GM23338 (cell line): ENCODE data around the gene CMKLR1. TPM values are rescaled to one million over a fixed set of nuclear protein-coding genes. Genes with fewer than 3 reads are reported as not detected.

Source experiments
- ATAC-seq: fragments of 200-7000 bp; cut with Tn5 transposase; 3 replicates; pipeline ENCODE4 v1.9.1; 2020
- DNase-seq: peaks from one replicate; pipeline ENCODE4 v3.0.0-alpha.2; 2015; ENCODE audit warnings: low spot score
- H2AFZ ChIP-seq: fragments of 200-600 bp; sonication (generic); 2 replicates; pipeline ENCODE4 v1.8.0; 2016; ENCODE audit warnings: antibody characterized with exemption, mild to moderate bottlenecking, moderate library complexity
- H3F3A ChIP-seq: fragments of 200-600 bp; sonication (generic); replicated peaks from 2 replicates; pipeline ENCODE4 v1.8.0; 2017; ENCODE audit warnings: antibody characterized with exemption, mixed run types, low read depth
- H3K27ac ChIP-seq: fragments of 200-600 bp; sonication (generic); 2 replicates; pipeline ENCODE4 v1.6.1; 2016; ENCODE audit warnings: low read depth
- H3K27me3 ChIP-seq: fragments of 200-600 bp; sonication (generic); 2 replicates; pipeline ENCODE4 v1.8.0; 2016; ENCODE audit warnings: mild to moderate bottlenecking, mixed run types, moderate library complexity; ENCODE audit not compliant: insufficient read depth
- H3K36me3 ChIP-seq: fragments of 200-600 bp; sonication (generic); 2 replicates; pipeline ENCODE4 v1.8.0; 2016; ENCODE audit warnings: mild to moderate bottlenecking; ENCODE audit not compliant: insufficient read depth
- H3K4me1 ChIP-seq: fragments of 200-600 bp; sonication (generic); 2 replicates; pipeline ENCODE4 v1.8.0; 2016; ENCODE audit warnings: mild to moderate bottlenecking, moderate library complexity; ENCODE audit not compliant: insufficient read depth
- H3K4me2 ChIP-seq: fragments of 200-600 bp; sonication (generic); 2 replicates; pipeline ENCODE4 v1.7.1; 2017; ENCODE audit warnings: mixed run types
- H3K4me3 ChIP-seq: fragments of 200-600 bp; sonication (generic); 2 replicates; pipeline ENCODE4 v1.6.1; 2016; ENCODE audit warnings: mixed run types
- H3K79me2 ChIP-seq: fragments of 200-600 bp; sonication (generic); replicated peaks from 2 replicates; pipeline ENCODE4 v1.8.0; 2017; ENCODE audit warnings: mild to moderate bottlenecking; ENCODE audit not compliant: insufficient read depth
- H3K9me2 ChIP-seq: fragments of 200-600 bp; sonication (generic); 2 replicates; pipeline ENCODE4 v1.8.0; 2017; ENCODE audit not compliant: insufficient read depth
- H4K20me1 ChIP-seq: fragments of 200-600 bp; sonication (generic); replicated peaks from 2 replicates; pipeline ENCODE4 v1.8.0; 2017; ENCODE audit warnings: mild to moderate bottlenecking; ENCODE audit not compliant: insufficient read depth
- H3K27ac Mint-ChIP-seq: 2 replicates; pipeline ENCODE4 v1.8.0; 2020; ENCODE audit warnings: inconsistent platforms, mild to moderate bottlenecking, moderate library complexity, mixed read lengths
- H3K27me3 Mint-ChIP-seq: 3 replicates; pipeline ENCODE4 v1.8.0; 2022; ENCODE audit warnings: low read depth, mild to moderate bottlenecking, moderate library complexity, mixed read lengths, inconsistent platforms; ENCODE audit not compliant: insufficient read depth, poor library complexity
- H3K36me3 Mint-ChIP-seq: 3 replicates; pipeline ENCODE4 v1.8.0; 2021; ENCODE audit warnings: low read depth, mild to moderate bottlenecking, inconsistent platforms, moderate library complexity, mixed read lengths
- H3K4me1 Mint-ChIP-seq: 3 replicates; pipeline ENCODE4 v1.8.0; 2020; ENCODE audit warnings: mild to moderate bottlenecking, inconsistent platforms, mixed read lengths
- H3K4me3 Mint-ChIP-seq: 3 replicates; pipeline ENCODE4 v1.8.0; 2021; ENCODE audit warnings: moderate library complexity, mild to moderate bottlenecking, inconsistent platforms, mixed read lengths
- H3K9me3 Mint-ChIP-seq: 3 replicates; pipeline ENCODE4 v1.8.0; 2020; ENCODE audit warnings: moderate library complexity, mild to moderate bottlenecking, inconsistent platforms, mixed read lengths
- CREB1 ChIP-seq: fragments of 250-450 bp; sonication (Bioruptor Pico); IDR thresholded peaks from 2 replicates; pipeline ENCODE4 v1.5.0; 2020; ENCODE audit warnings: low read depth, mild to moderate bottlenecking, moderate library complexity
- EZH2 ChIP-seq: fragments of 200-600 bp; sonication (generic); IDR thresholded peaks from one replicate; pipeline ENCODE4 v1.8.0; 2017; ENCODE audit warnings: antibody characterized with exemption, mild to moderate bottlenecking, low read depth; ENCODE audit not compliant: unreplicated experiment
- EZH2phosphoT487 ChIP-seq: fragments of 200-600 bp; sonication (generic); IDR thresholded peaks from one replicate; pipeline ENCODE4 v1.8.1; 2018; ENCODE audit warnings: antibody characterized with exemption; ENCODE audit not compliant: unreplicated experiment
- JUNB ChIP-seq: IDR thresholded peaks from one replicate; pipeline ENCODE4 v1.6.1; 2016; ENCODE audit warnings: antibody characterized with exemption; ENCODE audit not compliant: unreplicated experiment
- NANOG ChIP-seq: IDR thresholded peaks from 2 replicates; pipeline ENCODE4 v1.6.1; 2016; ENCODE audit warnings: antibody characterized with exemption, borderline replicate concordance
- STAT1 ChIP-seq: IDR thresholded peaks from one replicate; pipeline ENCODE4 v1.6.1; 2016; ENCODE audit warnings: antibody characterized with exemption; ENCODE audit not compliant: unreplicated experiment
- ZNF114 ChIP-seq: fragments of 250-450 bp; sonication (Bioruptor Pico); IDR thresholded peaks from 2 replicates; pipeline ENCODE4 v1.5.0; 2020; ENCODE audit warnings: mild to moderate bottlenecking, moderate library complexity
- polyA plus RNA-seq: library from polyadenylated mRNA; unstranded; fragments of >200 nt; fragmentation: Nextera tagmentation; extraction: Ambion mirVana; gene quantifications from 2 replicates; pipeline ENCODE4 v1.2.1, GENCODE V29; 2016
- total RNA-seq: library from RNA; depleted of rRNA; stranded (reverse); fragments of >200 nt; shearing (Covaris generic); gene quantifications from 2 replicates; pipeline ENCODE4 v1.2.3, GENCODE V29; 2014
- TF ChIP-seq, protein P1 (sequence below): IDR thresholded peaks from one replicate; pipeline ENCODE4 v1.6.1; 2018; ENCODE audit warnings: antibody characterized with exemption; ENCODE audit not compliant: unreplicated experiment
- TF ChIP-seq, protein P2 (sequence below): fragments of 250-450 bp; sonication (Bioruptor Pico); IDR thresholded peaks from 2 replicates; pipeline ENCODE4 v1.5.0; 2020; ENCODE audit warnings: mild to moderate bottlenecking, moderate library complexity

The CMKLR1 gene
- total and polyA plus RNA-seq, 2 experiments from 2014 or later, result 0.40 to 2.6 TPM

GRCh38 chr12:108350511-108350910, 11.4 kb upstream of the CMKLR1 start:
- Histone ChIP-seq H3K36me3 (no peaks in the 10 kb centered on the region), H3K27me3 (no peaks in the 10 kb centered on the region), H3K4me3 (no peak overlapping the region), H3K4me1 (no peaks in the 10 kb centered on the region), H3K4me2 (no peak overlapping the region), H2AFZ (no peak overlapping the region), H3K9me2 (no peaks in the 10 kb centered on the region), H3K79me2 (no peaks in the 10 kb centered on the region), H4K20me1 (no peaks in the 10 kb centered on the region), H3F3A (no peaks in the 10 kb centered on the region), H3K27ac (no peak overlapping the region)
- Mint-ChIP-seq H3K27me3 (peaks cover 14% of the 10 kb centered on the region), H3K36me3 (no peaks in the 10 kb centered on the region), H3K4me3 (no peak overlapping the region), H3K27ac (no peak overlapping the region), H3K9me3 (no peaks in the 10 kb centered on the region), H3K4me1 (peaks cover 10% of the 10 kb centered on the region)
- TF ChIP-seq, protein P1, sequence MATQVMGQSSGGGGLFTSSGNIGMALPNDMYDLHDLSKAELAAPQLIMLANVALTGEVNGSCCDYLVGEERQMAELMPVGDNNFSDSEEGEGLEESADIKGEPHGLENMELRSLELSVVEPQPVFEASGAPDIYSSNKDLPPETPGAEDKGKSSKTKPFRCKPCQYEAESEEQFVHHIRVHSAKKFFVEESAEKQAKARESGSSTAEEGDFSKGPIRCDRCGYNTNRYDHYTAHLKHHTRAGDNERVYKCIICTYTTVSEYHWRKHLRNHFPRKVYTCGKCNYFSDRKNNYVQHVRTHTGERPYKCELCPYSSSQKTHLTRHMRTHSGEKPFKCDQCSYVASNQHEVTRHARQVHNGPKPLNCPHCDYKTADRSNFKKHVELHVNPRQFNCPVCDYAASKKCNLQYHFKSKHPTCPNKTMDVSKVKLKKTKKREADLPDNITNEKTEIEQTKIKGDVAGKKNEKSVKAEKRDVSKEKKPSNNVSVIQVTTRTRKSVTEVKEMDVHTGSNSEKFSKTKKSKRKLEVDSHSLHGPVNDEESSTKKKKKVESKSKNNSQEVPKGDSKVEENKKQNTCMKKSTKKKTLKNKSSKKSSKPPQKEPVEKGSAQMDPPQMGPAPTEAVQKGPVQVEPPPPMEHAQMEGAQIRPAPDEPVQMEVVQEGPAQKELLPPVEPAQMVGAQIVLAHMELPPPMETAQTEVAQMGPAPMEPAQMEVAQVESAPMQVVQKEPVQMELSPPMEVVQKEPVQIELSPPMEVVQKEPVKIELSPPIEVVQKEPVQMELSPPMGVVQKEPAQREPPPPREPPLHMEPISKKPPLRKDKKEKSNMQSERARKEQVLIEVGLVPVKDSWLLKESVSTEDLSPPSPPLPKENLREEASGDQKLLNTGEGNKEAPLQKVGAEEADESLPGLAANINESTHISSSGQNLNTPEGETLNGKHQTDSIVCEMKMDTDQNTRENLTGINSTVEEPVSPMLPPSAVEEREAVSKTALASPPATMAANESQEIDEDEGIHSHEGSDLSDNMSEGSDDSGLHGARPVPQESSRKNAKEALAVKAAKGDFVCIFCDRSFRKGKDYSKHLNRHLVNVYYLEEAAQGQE, result no peak
- no peak for TF ChIP-seq JUNB
- no peak for TF ChIP-seq STAT1
- TF ChIP-seq ZNF114 (CRISPR knock-in tag), result no peak
- TF ChIP-seq, protein P2, sequence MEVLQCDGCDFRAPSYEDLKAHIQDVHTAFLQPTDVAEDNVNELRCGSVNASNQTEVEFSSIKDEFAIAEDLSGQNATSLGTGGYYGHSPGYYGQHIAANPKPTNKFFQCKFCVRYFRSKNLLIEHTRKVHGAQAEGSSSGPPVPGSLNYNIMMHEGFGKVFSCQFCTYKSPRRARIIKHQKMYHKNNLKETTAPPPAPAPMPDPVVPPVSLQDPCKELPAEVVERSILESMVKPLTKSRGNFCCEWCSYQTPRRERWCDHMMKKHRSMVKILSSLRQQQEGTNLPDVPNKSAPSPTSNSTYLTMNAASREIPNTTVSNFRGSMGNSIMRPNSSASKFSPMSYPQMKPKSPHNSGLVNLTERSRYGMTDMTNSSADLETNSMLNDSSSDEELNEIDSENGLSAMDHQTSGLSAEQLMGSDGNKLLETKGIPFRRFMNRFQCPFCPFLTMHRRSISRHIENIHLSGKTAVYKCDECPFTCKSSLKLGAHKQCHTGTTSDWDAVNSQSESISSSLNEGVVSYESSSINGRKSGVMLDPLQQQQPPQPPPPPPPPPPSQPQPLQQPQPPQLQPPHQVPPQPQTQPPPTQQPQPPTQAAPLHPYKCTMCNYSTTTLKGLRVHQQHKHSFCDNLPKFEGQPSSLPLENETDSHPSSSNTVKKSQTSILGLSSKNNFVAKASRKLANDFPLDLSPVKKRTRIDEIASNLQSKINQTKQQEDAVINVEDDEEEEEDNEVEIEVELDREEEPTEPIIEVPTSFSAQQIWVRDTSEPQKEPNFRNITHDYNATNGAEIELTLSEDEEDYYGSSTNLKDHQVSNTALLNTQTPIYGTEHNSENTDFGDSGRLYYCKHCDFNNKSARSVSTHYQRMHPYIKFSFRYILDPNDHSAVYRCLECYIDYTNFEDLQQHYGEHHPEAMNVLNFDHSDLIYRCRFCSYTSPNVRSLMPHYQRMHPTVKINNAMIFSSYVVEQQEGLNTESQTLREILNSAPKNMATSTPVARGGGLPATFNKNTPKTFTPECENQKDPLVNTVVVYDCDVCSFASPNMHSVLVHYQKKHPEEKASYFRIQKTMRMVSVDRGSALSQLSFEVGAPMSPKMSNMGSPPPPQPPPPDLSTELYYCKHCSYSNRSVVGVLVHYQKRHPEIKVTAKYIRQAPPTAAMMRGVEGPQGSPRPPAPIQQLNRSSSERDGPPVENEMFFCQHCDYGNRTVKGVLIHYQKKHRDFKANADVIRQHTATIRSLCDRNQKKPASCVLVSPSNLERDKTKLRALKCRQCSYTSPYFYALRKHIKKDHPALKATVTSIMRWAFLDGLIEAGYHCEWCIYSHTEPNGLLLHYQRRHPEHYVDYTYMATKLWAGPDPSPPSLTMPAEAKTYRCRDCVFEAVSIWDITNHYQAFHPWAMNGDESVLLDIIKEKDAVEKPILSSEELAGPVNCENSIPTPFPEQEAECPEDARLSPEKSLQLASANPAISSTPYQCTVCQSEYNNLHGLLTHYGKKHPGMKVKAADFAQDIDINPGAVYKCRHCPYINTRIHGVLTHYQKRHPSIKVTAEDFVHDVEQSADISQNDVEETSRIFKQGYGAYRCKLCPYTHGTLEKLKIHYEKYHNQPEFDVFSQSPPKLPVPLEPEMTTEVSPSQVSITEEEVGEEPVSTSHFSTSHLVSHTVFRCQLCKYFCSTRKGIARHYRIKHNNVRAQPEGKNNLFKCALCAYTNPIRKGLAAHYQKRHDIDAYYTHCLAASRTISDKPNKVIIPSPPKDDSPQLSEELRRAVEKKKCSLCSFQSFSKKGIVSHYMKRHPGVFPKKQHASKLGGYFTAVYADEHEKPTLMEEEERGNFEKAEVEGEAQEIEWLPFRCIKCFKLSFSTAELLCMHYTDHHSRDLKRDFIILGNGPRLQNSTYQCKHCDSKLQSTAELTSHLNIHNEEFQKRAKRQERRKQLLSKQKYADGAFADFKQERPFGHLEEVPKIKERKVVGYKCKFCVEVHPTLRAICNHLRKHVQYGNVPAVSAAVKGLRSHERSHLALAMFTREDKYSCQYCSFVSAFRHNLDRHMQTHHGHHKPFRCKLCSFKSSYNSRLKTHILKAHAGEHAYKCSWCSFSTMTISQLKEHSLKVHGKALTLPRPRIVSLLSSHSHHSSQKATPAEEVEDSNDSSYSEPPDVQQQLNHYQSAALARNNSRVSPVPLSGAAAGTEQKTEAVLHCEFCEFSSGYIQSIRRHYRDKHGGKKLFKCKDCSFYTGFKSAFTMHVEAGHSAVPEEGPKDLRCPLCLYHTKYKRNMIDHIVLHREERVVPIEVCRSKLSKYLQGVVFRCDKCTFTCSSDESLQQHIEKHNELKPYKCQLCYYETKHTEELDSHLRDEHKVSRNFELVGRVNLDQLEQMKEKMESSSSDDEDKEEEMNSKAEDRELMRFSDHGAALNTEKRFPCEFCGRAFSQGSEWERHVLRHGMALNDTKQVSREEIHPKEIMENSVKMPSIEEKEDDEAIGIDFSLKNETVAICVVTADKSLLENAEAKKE (CRISPR knock-in tag), result no peak
- TF ChIP-seq EZH2, result no peak
- TF ChIP-seq NANOG, result no peak
- no peak for TF ChIP-seq EZH2phosphoT487
- no peak for TF ChIP-seq CREB1 (CRISPR knock-in tag)
- DNase-seq, result no peak
- ATAC-seq, result no peak
